ENCODE data around the gene CLIC6.

GRCh38 chr21:34730756-34731445 lies 62.1 kb downstream of the CLIC6 start:
- TF ChIP-seq CTCF (IDR thresholded peaks at IDR 0.05) (no peak), POLR2A (IDR thresholded peaks at IDR 0.05) (no peak)

Measured in testis (tissue), 2 donors.